ENCODE results near the gene OR9Q1.
"Not testable (repeated sequence)": the region's sequence is repeated elsewhere in the genome, so short reads cannot be mapped to it uniquely, and the experiment has no call there.

Gene OR9Q1

DNA sequence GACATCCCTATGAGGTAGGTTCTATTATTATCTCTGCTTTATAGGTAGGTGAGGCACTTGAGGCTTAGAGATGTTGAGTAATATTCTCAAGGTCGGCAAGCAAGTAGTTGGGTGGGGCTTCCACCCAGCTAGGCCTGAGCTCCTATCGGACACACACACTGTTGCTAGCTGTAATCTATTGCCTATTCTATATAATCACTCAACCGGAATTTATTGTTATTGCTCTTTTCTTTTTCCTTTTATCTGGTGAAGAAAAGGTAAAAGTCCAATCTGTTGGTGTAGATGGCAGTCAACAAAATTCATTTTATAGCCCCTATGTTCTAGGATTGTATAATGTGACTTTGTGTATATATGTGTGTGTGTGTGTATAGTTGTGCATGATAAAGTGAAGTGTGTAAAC lies 168.5 kb downstream of the OR9Q1 start:
- DNase-seq (ENCODE audit: low read depth) = no peak
- H3K4me3 ChIP-seq (ENCODE audit: low read depth, low read length) = no peak overlapping the region
- TF ChIP-seq, protein P1, sequence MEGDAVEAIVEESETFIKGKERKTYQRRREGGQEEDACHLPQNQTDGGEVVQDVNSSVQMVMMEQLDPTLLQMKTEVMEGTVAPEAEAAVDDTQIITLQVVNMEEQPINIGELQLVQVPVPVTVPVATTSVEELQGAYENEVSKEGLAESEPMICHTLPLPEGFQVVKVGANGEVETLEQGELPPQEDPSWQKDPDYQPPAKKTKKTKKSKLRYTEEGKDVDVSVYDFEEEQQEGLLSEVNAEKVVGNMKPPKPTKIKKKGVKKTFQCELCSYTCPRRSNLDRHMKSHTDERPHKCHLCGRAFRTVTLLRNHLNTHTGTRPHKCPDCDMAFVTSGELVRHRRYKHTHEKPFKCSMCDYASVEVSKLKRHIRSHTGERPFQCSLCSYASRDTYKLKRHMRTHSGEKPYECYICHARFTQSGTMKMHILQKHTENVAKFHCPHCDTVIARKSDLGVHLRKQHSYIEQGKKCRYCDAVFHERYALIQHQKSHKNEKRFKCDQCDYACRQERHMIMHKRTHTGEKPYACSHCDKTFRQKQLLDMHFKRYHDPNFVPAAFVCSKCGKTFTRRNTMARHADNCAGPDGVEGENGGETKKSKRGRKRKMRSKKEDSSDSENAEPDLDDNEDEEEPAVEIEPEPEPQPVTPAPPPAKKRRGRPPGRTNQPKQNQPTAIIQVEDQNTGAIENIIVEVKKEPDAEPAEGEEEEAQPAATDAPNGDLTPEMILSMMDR (IDR thresholded peaks at IDR 0.05; ENCODE audit: low read depth, low read length, missing control alignments) = no peak
- in situ Hi-C loops (cut with HindIII; ENCODE audit: low sequenced_read_pairs) = no loop called here

DNA sequence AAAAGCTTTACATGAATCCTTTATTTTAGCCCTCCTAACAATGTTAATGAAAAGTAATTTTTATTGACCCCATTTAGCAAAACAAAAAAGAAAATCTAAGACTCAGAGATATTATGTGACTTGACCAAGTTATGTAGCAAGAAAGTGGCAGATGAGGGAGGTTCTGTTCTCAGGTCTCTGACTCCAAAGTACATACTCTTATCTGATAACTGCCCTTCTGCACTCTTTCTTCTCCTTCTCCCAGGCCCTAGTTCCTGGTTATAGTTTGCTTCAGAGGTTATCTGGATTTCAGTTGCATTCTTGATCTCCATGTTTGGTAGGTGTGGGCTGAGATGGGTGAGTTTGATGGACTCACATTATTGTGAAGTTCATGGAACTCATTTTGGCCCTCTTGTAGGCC lies 169.7 kb downstream of the OR9Q1 start:
- H3K4me3 ChIP-seq (ENCODE audit: low read depth, low read length) = no peak overlapping the region
- TF ChIP-seq, protein P1 (IDR thresholded peaks at IDR 0.05; ENCODE audit: low read depth, low read length, missing control alignments) = no peak
- in situ Hi-C loops (cut with HindIII; ENCODE audit: low sequenced_read_pairs) = no loop called here
- no peak for DNase-seq (ENCODE audit: low read depth)

DNA sequence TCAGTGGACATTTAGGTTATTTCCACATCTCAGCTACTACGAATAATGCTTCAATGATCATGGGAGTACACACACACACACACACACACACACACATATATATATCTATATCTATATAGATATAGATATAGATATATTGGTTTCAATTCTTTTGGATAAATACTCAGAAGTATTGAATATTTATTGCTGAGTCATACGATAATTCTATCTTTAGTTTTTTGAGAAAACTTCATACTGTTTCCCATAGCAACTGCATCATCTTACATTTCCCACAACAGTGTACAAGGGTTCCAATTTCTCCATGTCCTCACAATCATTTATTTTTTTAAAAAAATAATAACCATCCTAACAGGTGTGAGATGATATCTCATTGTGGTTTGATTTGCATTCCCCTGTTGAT lies 172.3 kb downstream of the OR9Q1 start:
- TF ChIP-seq, protein P1 (IDR thresholded peaks at IDR 0.05; ENCODE audit: low read depth, low read length, missing control alignments) = no peak
- no peak for DNase-seq (ENCODE audit: low read depth)
- in situ Hi-C loops (cut with HindIII; ENCODE audit: low sequenced_read_pairs) = no loop called here
- H3K4me3 ChIP-seq (ENCODE audit: low read depth, low read length) = no peak overlapping the region

DNA sequence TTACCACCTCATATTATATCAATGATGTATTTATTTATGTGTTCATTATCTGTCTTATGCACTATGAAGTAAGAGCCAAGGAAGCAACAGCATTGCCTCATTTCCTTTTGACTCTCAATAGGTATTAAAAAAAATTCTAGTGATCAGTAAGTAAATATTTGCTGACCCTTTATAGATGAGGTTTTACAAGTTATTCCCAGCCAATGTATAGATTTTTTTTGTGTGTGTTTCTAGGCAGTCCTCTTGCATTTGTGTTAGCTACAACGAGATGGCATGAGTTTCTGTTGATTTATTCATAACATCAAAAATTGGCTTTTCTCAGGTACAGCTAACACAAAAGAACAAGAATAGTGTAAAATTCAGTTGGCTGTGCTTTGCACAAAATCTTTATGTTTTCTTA lies 175.6 kb downstream of the OR9Q1 start:
- no peak overlapping the region for H3K4me3 ChIP-seq (ENCODE audit: low read depth, low read length)
- no peak for DNase-seq (ENCODE audit: low read depth)
- in situ Hi-C loops (cut with HindIII; ENCODE audit: low sequenced_read_pairs) = no loop called here
- TF ChIP-seq, protein P1 (IDR thresholded peaks at IDR 0.05; ENCODE audit: low read depth, low read length, missing control alignments) = no peak

DNA sequence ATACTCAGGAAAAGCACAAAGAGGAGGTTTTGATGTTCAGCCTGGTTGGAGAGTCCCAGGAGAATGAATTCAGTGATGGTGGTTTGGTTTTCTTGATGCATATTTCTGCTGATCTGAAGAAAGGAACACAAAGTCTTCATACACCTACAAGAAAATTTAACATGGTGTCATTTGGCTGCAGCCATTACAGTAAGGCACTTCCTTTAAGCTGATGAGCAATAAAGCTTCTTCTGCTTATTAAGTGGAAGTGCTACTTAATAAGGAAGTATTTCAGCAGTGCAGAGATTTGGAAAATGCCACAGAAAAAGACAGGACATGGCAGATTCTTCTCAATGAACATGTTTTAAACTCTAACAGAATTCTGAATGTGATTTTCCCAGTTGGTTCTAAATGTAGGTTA lies 180.4 kb downstream of the OR9Q1 start, which contains the start of gene OR1S2:
Gene OR1S2 (minus strand): TSS at position 101 of the 400 bp plus-strand sequence. CDS start 0 bp downstream, at position 101.
- no peak for DNase-seq (ENCODE audit: low read depth)
- in situ Hi-C loops (cut with HindIII; ENCODE audit: low sequenced_read_pairs) = no loop called here
- no peak within 1 kb of the TSS for H3K4me3 ChIP-seq (ENCODE audit: low read depth, low read length)
- TF ChIP-seq, protein P1 (IDR thresholded peaks at IDR 0.05; ENCODE audit: low read depth, low read length, missing control alignments) = no peak

DNA sequence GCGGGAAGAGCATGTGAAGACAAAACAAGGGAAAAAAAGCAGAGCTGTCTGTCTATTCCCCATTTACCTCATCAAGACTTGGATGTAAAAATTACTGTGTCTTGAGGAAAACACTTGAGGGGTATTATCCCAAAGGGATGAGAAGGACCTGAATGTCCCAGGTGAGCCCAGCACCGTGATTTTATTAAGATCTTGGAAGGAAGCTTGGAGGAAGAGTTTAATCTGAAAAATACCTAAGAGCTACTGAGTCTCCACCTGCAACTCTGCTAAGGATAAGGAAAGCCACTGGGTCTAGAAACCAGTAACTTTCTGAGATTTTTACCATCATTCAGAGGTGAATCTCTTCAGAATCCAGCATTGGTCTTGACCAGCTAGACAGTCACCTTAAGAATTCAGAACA lies 188.7 kb downstream of the OR9Q1 start, which contains the start of gene OR1S1:
Gene OR1S1 (plus strand): TSS at position 301 of the 400 bp plus-strand sequence.
- DNase-seq (ENCODE audit: low read depth); in situ Hi-C loops (cut with HindIII; ENCODE audit: low sequenced_read_pairs); H3K4me3 ChIP-seq (ENCODE audit: low read depth, low read length): not testable (repeated sequence)

DNA sequence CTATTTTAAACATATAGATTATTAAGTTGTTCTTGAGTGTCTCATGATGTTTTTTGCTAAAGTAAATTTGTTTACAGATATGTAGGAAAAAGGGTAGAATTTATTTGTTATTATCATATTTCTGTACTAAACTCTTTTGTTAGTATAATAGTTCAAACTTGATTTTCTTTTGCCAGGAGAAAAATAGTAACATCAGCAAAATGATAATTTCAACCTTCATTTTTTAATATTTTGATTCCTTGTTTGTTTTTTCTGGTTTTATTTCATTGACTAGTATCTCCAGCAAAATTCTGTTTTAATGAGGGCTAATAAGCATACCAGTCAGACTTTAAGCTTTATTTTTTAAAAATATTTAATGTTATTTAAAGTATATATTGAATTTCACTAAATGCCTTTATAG lies 192.8 kb downstream of the OR9Q1 start:
- in situ Hi-C loops (cut with HindIII; ENCODE audit: low sequenced_read_pairs) = no loop called here
- no peak for DNase-seq (ENCODE audit: low read depth)
- TF ChIP-seq, protein P1 (IDR thresholded peaks at IDR 0.05; ENCODE audit: low read depth, low read length, missing control alignments) = no peak
- no peak overlapping the region for H3K4me3 ChIP-seq (ENCODE audit: low read depth, low read length)
